ENCODE measurements around the gene ARHGAP45.

- no peak for TF ChIP-seq CTCF (IDR thresholded peaks at IDR 0.05)
- TF ChIP-seq POLR2A (IDR thresholded peaks at IDR 0.05): no peak
Observed at GRCh38 chr19:1037621-1038064, 29.3 kb upstream of the ARHGAP45 start.

Measured in right lobe of liver (tissue), 4 donors.